HG03196 (cell line): ENCODE measurements around the gene KCTD1.

Experiments
- ATAC-seq: cut with Tn5 transposase; IDR thresholded peaks from one replicate; pipeline ENCODE4 v1.9.1; 2021; ENCODE audit not compliant: unreplicated experiment

The KCTD1 gene

GRCh38 chr18:26487437-26487836, 60.9 kb downstream of the KCTD1 start:
- peak; percentile 90 for ATAC-seq

GRCh38 chr18:26483633-26484032, 64.7 kb downstream of the KCTD1 start:
- ATAC-seq = no peak

GRCh38 chr18:26482569-26482968, 65.8 kb downstream of the KCTD1 start:
- ATAC-seq = no peak

GRCh38 chr18:26480897-26481795, 67.2 kb downstream of the KCTD1 start:
- ATAC-seq = no peak

GRCh38 chr18:26479681-26480079, 68.7 kb downstream of the KCTD1 start:
- no peak for ATAC-seq

- ATAC-seq = no peak
Measured at GRCh38 chr18:26479065-26479680, 69.2 kb downstream of the KCTD1 start.

- ATAC-seq = no peak
Measured at GRCh38 chr18:26477828-26478466, 70.4 kb downstream of the KCTD1 start.

- no peak for ATAC-seq
Measured at GRCh38 chr18:26476697-26477096, 71.7 kb downstream of the KCTD1 start.

GRCh38 chr18:26474542-26474941, 73.8 kb downstream of the KCTD1 start:
- ATAC-seq = no peak

- no peak for ATAC-seq
Measured at GRCh38 chr18:26473672-26474071, 74.7 kb downstream of the KCTD1 start.

- ATAC-seq = no peak
Measured at GRCh38 chr18:26471826-26472225, 76.5 kb downstream of the KCTD1 start.

- no peak for ATAC-seq
Measured at GRCh38 chr18:26471027-26471426, 77.3 kb downstream of the KCTD1 start.

GRCh38 chr18:26470011-26470637, 78.2 kb downstream of the KCTD1 start:
- ATAC-seq = peak; percentile 79

GRCh38 chr18:26468931-26469340, 79.4 kb downstream of the KCTD1 start:
- ATAC-seq = peak; percentile 56

- ATAC-seq = no peak
Measured at GRCh38 chr18:26466026-26466425, 82.3 kb downstream of the KCTD1 start.

GRCh38 chr18:26465431-26465830, 82.9 kb downstream of the KCTD1 start:
- ATAC-seq = no peak

GRCh38 chr18:26464128-26465011, 84.0 kb downstream of the KCTD1 start:
- no peak for ATAC-seq

- ATAC-seq = no peak
Measured at GRCh38 chr18:26462355-26462754, 86.0 kb downstream of the KCTD1 start.

GRCh38 chr18:26461405-26461804, 86.9 kb downstream of the KCTD1 start:
- no peak for ATAC-seq

- ATAC-seq = peak; percentile 71
Measured at GRCh38 chr18:26460449-26461091, 87.8 kb downstream of the KCTD1 start.
